Measurements from ENCODE around the gene AVPI1. TPM values are rescaled to one million over a fixed set of nuclear protein-coding genes. Genes with fewer than 3 reads are reported as not detected.
A peak's percentile ranks its signal among the peaks of the same experiment; 100 is the strongest.

The AVPI1 gene
- total and polyA plus RNA-seq, 2 of the 13 experiments (the other 11 are each of a cell fraction or from before 2014, with no cell fraction given): 39.8 to 61.2 TPM

- TF ChIP-seq ZNF777 (CRISPR knock-in tag; IDR thresholded peaks at IDR 0.05) (no peak; the same call in 1 of the 2 replicates), ZNF136 (CRISPR knock-in tag; IDR thresholded peaks at IDR 0.05; ENCODE audit: low read depth) (no peak), GRHL1 (CRISPR knock-in tag; conservative IDR thresholded peaks at IDR 0.05) (no peak), SMYD3 (CRISPR knock-in tag; IDR thresholded peaks at IDR 0.05) (no peak), RXRB (CRISPR knock-in tag; IDR thresholded peaks at IDR 0.05; ENCODE audit: borderline replicate concordance) (peak; percentile 42; the same call in 1 of the 2 replicates), DNMT1 (CRISPR knock-in tag; IDR thresholded peaks at IDR 0.05) (no peak), FOXP1 (IDR thresholded peaks at IDR 0.05) (no peak), FOXP1 (CRISPR knock-in tag; IDR thresholded peaks at IDR 0.05) (no peak), ELF4 (CRISPR knock-in tag; IDR thresholded peaks at IDR 0.05; ENCODE audit: borderline replicate concordance) (no peak), LCORL (IDR thresholded peaks at IDR 0.05) (no peak), LCORL (CRISPR knock-in tag; IDR thresholded peaks at IDR 0.05) (peak; percentile 61; the same call in 1 of the 2 replicates), ZNF597 (CRISPR knock-in tag; IDR thresholded peaks at IDR 0.05) (no peak), ZSCAN22 (CRISPR knock-in tag; IDR thresholded peaks at IDR 0.05) (no peak), ARID5B (CRISPR knock-in tag; IDR thresholded peaks at IDR 0.05) (peak; percentile 33; the same call in 1 of the 2 replicates), ZNF10 (CRISPR knock-in tag; IDR thresholded peaks at IDR 0.05; ENCODE audit: borderline replicate concordance, low read depth) (no peak), PBX2 (CRISPR knock-in tag; IDR thresholded peaks at IDR 0.05) (no peak), ZNF766 (CRISPR knock-in tag; IDR thresholded peaks at IDR 0.05; ENCODE audit: borderline replicate concordance) (no peak)
These were observed 53.8 kb downstream of the AVPI1 start, which contains the start of gene MORN4 (continued) for GRCh38 chr10:97632949-97633884.

Data from HepG2 (cell line).